SH-SY5Y (cell line): ENCODE results near the gene ADARB2.

Experiments used
- GATA2 ChIP-seq: IDR thresholded peaks from 2 replicates; pipeline ENCODE4 v1.6.1; 2011; ENCODE audit warnings: mild to moderate bottlenecking, low read depth, low read length
- GATA3 ChIP-seq: IDR thresholded peaks from 2 replicates; pipeline ENCODE4 v1.6.1; 2011; ENCODE audit warnings: low read depth, mild to moderate bottlenecking, low read length, moderate library complexity

ADARB2 gene

GRCh38 chr10:1293636-1294435 is 443.5 kb downstream of the ADARB2 start:
- TF ChIP-seq GATA2 (peak; percentile 96), GATA3 (peak; percentile 99)

- TF ChIP-seq GATA2: no peak
Measured at GRCh38 chr10:1293157-1293556, 444.2 kb downstream of the ADARB2 start.

GRCh38 chr10:1292611-1293031 is 444.7 kb downstream of the ADARB2 start:
- TF ChIP-seq GATA3 (no peak), GATA2 (no peak)

- peak; percentile 39; the same call in 1 of the 2 replicates for TF ChIP-seq GATA2
- TF ChIP-seq GATA3: no peak
Measured at GRCh38 chr10:1291178-1292090, 445.9 kb downstream of the ADARB2 start.

- TF ChIP-seq GATA3 (no peak), GATA2 (no peak)
Measured at GRCh38 chr10:1290071-1290471, 447.3 kb downstream of the ADARB2 start.

GRCh38 chr10:1289591-1289990 is 447.7 kb downstream of the ADARB2 start:
- no peak for TF ChIP-seq GATA3
- no peak for TF ChIP-seq GATA2

- TF ChIP-seq GATA2 (no peak), GATA3 (no peak)
Measured at GRCh38 chr10:1287971-1288401, 449.3 kb downstream of the ADARB2 start.

- no peak for TF ChIP-seq GATA3
- TF ChIP-seq GATA2: no peak
Measured at GRCh38 chr10:1287487-1287886, 449.8 kb downstream of the ADARB2 start.

GRCh38 chr10:1284076-1284475 is 453.2 kb downstream of the ADARB2 start:
- TF ChIP-seq GATA2: no peak
- no peak for TF ChIP-seq GATA3

GRCh38 chr10:1281405-1281782 is 455.9 kb downstream of the ADARB2 start:
- no peak for TF ChIP-seq GATA3
- no peak for TF ChIP-seq GATA2

GRCh38 chr10:1280466-1281404 is 456.6 kb downstream of the ADARB2 start:
- no peak for TF ChIP-seq GATA2
- TF ChIP-seq GATA3: no peak

- peak; percentile 66 for TF ChIP-seq GATA2
- 0 out of 2 replicates have a peak, but pooled peaks have one; percentile 37 for TF ChIP-seq GATA3
Measured at GRCh38 chr10:1278306-1278705, 459.0 kb downstream of the ADARB2 start.

GRCh38 chr10:1274701-1275544 is 462.4 kb downstream of the ADARB2 start:
- TF ChIP-seq GATA3 (no peak), GATA2 (no peak)
